Cortex of kidney (tissue), 1 donor: ENCODE data around the gene SND1.

Experiments used
- DNase-seq: peaks from one replicate; lab custom pipeline; 2025; lab: John Stamatoyannopoulos, UW

Gene SND1

GRCh38 chr7:128020159-128020558 lies 368.2 kb downstream of the SND1 start:
- no peak for DNase-seq

GRCh38 chr7:128021366-128021765 lies 369.4 kb downstream of the SND1 start:
- no peak for DNase-seq

GRCh38 chr7:128022631-128023532 lies 370.9 kb downstream of the SND1 start:
- DNase-seq = no peak

GRCh38 chr7:128024151-128024550 lies 372.2 kb downstream of the SND1 start:
- DNase-seq = no peak

- no peak for DNase-seq
These were observed 373.4 kb downstream of the SND1 start for GRCh38 chr7:128025380-128025779.

- DNase-seq = no peak
These were observed 373.8 kb downstream of the SND1 start for GRCh38 chr7:128025819-128026218.

- no peak for DNase-seq
These were observed 374.6 kb downstream of the SND1 start for GRCh38 chr7:128026551-128026950.

GRCh38 chr7:128027485-128027980 lies 375.5 kb downstream of the SND1 start:
- DNase-seq = no peak

GRCh38 chr7:128029405-128029995 lies 377.5 kb downstream of the SND1 start:
- DNase-seq = no peak

- no peak for DNase-seq
These were observed 378.3 kb downstream of the SND1 start for GRCh38 chr7:128030263-128030653.

- DNase-seq = peak; percentile 15
These were observed 378.9 kb downstream of the SND1 start, which contains the start of gene LRRC4 for GRCh38 chr7:128030654-128031611. Gene LRRC4, minus strand, starts transcription at chr7:128031437. Its CDS starts 797 bp downstream, at chr7:128030640.

- no peak for DNase-seq
These were observed 380.1 kb downstream of the SND1 start for GRCh38 chr7:128031901-128032604.

GRCh38 chr7:128032605-128033235 lies 380.7 kb downstream of the SND1 start:
- no peak for DNase-seq

- no peak for DNase-seq
These were observed 381.3 kb downstream of the SND1 start for GRCh38 chr7:128033246-128033645.

- no peak for DNase-seq
These were observed 382.8 kb downstream of the SND1 start for GRCh38 chr7:128034825-128035224.

- DNase-seq = no peak
These were observed 383.7 kb downstream of the SND1 start for GRCh38 chr7:128035712-128036111.

- DNase-seq = no peak
These were observed 384.4 kb downstream of the SND1 start for GRCh38 chr7:128036226-128036940.

GRCh38 chr7:128037081-128037480 lies 385.1 kb downstream of the SND1 start:
- no peak for DNase-seq

- DNase-seq = no peak
These were observed 386.1 kb downstream of the SND1 start for GRCh38 chr7:128037880-128038619.
